H1 (cell line): ENCODE results near the gene MAP6. TPM values are rescaled to one million over a fixed set of nuclear protein-coding genes. Genes with fewer than 3 reads are reported as not detected.

ENCODE experiments used
- SUZ12 ChIP-seq: fragments of 200-600 bp; sonication (generic); IDR thresholded peaks from 2 replicates; pipeline ENCODE4 v1.6.1; 2012; ENCODE audit warnings: mild to moderate bottlenecking, inconsistent platforms, low read length, moderate library complexity, mixed read lengths
- polyA plus RNA-seq, 7 experiments: library from polyadenylated mRNA; depleted of rRNA in 3 of 7; stranded (reverse) in 5 of 7; unstranded in 2 of 7; fragments of >200 nt in 5 of 7; fragments of 200-250 nt in 2 of 7; gene quantifications; 1 replicate in 5 of 7; 2 replicates in 1 of 7; 4 replicates in 1 of 7; pipeline versions ENCODE4 v1.2.1 to v1.2.3, GENCODE V29; 2011 to 2013; ENCODE audit warnings: missing spikeins in 2 of 7, mixed read lengths in 2 of 7
- total RNA-seq: library from RNA; stranded (reverse); fragmentation: NEBNext Ultra II Directional; extraction: Animal tissue kit (Norgen Biotek cat#: 25700); gene quantifications from 2 replicates; pipeline ENCODE4 v1.2.1, GENCODE V29; 2021

MAP6 gene
- total and polyA plus RNA-seq, 2 of the 8 experiments (the other 6 are each of a cell fraction or from before 2014, with no cell fraction given): 0.54 to 0.89 TPM

DNA sequence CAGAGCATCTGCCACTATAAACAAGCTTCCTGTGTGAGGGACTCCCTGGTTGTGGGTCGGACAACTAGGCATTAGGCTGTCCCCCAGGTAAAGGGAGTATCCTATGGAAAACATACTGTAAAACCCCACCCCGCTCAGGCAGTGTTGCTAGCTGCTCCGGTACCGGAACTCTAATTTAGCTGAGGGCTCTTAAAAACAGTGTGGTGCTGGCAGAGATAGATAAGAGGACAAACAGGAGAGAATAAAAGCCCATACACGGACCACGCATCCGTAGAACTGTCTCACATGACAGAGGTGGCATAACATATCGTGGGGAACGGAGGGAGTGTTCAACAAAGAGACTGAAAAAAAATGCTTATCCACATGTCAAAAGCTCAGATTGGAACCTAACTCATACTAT, 45.4 kb upstream of the MAP6 start (continued):
- TF ChIP-seq SUZ12: no peak
